Measurements from ENCODE around the gene CNTNAP5.
A peak's percentile ranks its signal among the peaks of the same experiment; 100 is the strongest.

The CNTNAP5 gene

DNA sequence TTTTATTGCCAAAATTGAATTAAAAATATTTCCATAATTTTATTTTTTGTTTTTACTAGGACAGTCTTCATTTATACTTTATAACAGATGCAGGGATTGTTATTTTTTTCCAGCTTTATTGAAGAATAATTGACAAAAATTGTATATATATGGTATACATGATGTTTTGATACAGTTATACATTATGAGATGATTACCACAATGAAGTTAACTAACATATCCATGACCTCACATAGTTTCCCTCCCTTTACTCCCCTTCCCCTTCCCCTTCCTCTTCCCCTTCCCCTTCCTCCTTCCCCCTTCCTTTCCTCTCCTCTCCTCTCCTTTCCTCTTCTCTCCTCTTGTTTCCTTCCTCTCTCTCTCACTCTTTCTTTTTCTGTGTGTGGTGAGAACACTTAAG, 700.1 kb downstream of the CNTNAP5 start:
- DNase-seq: no peak

DNA sequence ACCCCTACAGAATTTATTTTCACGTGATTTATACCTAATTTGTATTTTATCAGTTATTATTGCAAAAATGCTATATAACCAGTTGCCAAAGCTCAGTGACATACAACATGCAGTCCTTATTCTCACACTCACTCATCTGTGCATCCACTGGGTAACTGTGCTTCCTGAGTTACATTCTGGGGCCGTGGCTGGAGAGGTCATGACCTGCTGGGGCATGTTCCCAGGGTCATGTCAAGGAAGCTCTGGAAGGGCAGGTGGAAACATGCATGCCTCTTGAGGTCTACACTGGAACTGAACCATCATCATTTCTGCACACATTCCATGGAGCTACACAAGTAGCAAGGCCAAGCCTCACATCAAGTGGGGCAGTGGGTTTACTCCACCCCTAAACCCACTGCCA, 715.5 kb downstream of the CNTNAP5 start:
- DNase-seq: no peak

DNA sequence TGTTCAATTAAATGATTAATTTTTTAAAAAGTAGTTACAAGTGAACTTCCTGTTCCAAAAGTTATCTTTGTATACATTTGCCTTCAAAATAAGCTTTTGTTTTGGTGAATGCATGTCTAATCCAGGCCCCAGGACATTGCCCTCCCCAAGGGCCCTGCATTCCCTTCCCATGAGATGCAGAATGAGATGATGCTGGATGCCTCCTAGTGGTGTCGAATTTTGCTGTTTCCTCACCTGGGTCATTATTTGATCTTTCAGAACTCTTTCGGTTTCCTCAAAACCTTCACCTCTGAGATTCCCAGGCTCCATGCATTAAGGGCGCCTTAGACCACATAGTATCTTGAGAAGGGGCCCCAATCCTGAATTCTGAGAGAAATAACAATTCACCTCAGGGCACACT, 728.8 kb downstream of the CNTNAP5 start:
- DNase-seq: no peak

DNA sequence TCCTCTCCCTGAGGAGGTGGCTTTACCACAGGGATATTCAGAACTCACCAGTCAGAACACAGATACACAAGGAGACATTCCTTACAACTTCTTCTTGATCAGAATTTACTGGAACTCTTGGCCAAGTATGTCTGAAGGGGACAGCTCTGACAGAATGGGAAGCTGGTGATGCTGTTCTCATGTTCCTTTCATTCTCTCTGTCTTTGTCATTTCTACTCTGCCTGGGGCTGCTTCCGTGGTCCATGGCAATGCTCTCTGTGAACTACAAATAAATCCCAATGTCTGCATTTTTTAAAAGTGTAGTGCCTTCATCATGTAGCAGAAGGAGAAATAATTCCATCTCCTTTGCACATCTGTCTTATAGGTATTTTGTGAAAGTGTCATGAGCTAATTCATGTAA, 730.3 kb downstream of the CNTNAP5 start:
- no peak for DNase-seq

DNA sequence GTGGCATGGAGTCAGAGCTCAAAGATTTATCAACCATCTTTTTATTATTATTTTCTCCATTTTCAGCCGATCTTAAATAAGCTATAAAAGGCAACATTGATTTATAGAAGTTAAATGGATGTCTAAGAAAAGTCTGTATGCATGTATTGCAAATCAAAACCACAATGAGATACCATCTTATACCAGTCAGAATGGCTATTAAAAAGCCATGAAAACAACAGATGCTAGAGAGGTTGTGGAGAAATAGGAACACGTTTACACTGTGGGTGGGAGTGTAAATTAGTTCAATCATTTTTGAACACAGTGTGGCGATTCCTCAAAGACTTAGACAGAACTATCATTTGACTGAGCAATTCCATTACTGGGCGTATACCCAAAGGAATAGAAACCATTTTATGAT, 731.0 kb downstream of the CNTNAP5 start:
- no peak for DNase-seq

DNA sequence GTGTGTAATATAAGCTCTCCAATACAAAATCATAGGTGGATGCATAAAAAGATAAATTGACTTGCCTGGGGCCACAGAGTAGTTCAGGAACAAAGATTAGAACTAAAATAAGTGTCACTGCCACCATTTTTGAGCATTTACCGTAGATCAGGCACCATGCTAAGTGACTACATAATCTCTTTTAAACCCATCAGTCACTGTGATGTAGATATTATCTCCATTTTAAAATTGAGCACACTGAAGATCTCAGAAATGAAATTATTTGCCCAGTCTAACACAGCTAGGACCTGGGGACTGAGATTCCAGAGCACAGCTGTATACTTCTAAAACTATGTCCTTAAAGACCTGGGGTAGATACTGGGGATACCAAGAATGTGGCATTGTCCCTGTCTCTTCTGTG, 737.3 kb downstream of the CNTNAP5 start:
- no peak for DNase-seq

DNA sequence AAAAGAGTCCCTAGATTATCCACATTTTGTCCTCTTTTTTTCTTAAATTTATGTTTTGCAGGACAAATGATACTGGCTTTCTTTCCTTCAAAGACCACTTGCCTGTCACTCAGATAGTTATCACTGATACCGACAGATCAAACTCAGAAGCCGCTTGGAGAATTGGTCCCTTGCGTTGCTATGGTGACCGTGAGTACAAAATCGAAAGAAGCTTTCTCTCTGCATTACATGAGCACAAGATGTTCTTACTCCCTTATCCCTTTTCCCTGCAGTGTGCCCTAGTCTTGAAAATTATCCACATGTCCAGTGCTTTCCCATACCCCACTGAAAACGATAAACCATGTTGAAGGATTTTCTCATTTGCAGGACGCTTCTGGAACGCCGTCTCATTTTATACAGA, 738.5 kb downstream of the CNTNAP5 start:
- DNase-seq: no peak

DNA sequence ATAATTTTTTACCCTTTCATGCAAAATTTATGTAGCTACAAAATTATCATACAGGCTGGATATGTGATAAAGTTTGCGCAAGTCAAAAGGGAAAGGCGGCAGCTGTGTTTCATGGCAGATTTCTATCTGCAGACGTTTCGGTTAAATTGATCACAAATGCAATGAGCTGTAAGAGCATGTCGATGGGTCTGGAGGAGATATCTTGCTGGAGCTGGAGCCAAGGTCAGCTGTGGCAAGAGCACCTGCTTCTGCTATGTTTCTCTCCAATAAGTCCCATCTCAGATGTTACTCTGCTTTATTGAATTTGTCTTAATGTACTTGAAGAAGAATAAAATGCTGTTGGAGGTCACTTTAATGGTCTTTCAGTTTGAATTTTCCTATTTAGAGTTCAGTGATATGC, 749.7 kb downstream of the CNTNAP5 start:
- no peak for DNase-seq

DNA sequence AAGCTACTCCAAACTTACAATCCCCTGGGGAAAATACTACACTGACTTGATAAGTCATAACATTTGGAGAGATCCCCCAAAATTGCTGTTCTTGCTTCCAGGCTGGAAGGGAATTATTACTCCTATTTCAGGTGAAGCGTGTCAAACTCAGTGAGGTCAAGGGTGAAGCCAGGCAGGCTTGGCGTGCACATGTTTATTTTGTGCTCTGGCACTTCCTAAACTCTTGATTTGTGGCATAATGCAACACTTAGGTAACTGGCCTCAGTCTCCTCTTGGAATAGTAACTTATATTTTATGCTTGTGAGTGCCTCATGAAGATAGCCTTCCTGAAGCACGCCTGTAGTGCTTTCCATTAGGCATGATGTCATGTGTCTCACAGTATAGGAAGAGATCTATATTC, 751.2 kb downstream of the CNTNAP5 start:
- no peak for DNase-seq

DNA sequence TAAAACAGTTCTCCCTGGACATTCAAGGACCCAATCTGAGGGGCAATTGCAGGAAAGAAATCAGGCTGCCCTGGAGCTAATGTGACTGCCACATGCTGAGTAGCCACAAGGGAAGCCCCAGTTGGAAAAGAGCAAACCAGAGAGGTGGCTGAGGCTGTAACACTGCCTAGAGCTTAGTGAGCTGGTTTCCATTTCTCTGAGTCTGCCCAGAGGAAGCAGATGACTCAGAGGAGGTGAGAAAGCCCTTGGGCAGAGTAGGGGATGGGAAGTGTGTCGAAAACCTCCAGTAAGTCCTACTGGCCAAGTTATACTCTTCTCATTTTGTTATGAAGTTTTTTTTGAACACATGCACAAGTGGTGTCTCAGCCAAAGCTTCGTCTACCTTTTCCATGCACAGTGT, 753.0 kb downstream of the CNTNAP5 start:
- DNase-seq: no peak

DNA sequence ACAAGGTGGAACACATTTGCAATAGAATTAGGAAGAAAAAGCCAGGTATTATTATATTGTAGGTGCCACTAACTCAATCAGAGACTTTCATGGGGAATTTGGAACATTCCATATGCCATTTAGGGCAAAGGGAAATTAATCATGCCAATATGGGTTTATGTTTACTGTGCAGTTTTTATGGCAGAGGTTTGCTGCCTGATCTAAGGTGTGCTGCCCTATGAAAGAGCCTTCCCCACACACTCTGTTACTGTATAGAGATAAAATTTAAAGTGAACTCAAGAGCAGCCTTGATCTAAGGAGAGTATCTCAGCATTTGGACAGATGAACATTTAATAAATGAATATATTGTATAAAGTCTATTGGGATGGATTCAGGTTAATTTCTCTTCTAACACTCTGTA, 771.6 kb downstream of the CNTNAP5 start:
- no peak for DNase-seq

DNA sequence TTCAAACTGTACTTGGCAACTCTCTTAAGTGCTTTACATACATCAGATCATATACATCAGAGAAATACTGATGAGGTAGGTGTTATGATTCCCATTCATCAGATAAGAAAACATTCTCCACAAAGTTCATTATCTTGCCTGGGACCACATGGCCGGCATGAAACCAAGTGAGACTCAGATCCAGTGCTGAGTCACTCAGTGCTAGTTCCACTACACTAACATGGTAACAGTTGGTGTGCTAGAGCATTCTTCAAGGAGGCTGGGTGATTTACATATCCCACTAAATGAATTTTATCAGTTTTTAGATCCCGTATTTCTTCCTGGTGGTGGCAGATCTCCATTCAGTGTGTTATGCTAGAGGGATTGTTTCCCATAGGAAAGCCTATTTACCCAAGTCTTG, 772.0 kb downstream of the CNTNAP5 start:
- DNase-seq: no peak

DNA sequence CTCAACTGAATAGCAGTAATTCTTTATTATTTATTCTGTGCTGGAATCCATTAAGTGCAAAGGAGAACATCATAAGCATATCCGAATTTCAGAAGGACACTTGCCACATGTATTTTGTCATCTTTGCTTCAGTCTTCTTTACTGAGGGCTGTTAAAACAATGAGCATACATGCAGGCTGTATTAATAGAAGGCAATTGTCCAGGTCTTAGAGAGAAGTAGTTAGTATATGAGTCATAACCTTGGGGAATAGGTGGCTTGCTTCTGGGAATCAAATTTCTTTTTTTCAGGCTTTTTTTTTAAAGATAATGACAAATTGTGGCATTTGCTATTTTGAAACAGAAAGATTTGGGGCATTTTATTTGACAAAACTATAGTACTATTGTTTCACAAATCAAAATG, 773.5 kb downstream of the CNTNAP5 start:
- no peak for DNase-seq

DNA sequence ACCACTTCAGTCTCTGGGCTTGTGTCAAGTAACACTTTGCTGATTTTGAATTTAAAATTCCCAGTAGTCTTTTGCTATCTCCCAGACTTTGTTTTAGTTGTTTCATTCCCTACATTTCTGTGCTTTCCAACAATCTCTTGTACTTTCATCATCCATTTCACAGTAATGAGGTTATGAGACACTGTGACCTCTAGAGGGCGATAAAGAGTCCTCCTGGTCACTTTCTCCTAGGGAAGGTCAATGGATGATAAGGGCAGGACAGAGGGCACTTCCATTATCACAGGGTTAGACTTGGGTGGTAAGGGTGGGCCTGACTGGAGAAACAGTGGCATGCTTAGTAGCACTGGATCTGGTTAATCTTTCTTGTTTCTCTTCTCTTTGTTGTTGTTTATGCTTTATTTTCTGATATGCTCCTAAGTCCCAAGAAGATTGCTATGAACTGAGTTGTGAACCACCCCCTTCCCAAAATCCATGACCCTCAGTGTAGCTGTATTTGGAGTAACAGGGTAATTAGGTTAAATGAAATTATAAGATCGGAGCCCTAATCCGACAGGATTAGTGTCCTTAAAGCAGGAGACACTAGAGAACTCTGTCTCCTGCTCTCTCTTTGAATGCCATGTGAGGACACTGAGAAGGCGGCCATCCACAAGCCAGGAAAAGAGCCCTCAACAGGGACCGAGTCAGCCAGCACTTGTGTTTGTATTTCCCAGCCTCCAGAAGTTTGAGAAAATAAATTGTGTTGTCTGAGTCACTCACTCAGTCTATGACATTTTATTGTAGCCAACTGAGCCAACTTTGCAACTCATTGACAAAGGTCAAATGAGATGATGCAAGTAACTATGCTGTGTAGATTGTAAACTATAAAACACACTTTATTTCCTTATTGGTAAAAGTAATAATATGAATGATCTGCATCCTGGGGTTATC, 779.2 kb downstream of the CNTNAP5 start:
- DNase-seq: peak; percentile 19

DNA sequence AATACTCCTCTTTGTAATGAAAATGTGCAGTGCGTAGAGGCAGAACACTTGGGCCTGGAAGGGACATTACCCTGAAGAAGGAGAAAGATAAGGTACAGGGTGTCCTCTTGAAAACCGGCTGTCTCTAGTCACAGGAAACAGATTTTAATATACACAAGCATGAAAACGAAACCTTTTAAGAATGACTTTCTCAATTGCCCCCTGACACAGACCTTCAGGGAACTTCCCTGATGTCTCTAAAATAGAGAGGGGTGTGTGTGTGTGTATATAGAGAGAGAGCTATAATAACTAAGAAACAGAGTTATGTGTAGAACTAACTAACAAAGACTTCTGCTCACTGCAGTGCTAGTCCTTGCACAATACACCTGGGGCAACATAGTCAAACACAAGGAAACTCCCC, 780.0 kb downstream of the CNTNAP5 start:
- no peak for DNase-seq

DNA sequence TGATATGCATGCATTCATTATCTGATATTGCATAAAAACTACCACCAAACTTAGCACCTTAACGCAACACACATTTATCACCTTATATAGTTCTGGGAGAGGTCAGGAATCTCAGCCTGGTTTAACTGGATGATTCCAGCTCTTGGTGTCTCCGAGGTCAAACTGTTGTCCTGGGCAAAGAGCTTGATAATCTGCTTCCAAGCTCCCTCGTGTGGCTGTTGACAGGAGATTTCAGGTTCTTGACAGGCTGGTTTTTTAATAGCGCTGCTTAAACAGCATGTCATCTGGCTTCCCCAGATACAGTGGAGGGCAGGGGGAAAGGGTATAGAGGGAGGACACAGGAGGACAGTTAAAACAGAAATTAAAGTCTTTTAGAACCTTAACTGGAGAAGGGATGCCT, 785.0 kb downstream of the CNTNAP5 start:
- DNase-seq: no peak

DNA sequence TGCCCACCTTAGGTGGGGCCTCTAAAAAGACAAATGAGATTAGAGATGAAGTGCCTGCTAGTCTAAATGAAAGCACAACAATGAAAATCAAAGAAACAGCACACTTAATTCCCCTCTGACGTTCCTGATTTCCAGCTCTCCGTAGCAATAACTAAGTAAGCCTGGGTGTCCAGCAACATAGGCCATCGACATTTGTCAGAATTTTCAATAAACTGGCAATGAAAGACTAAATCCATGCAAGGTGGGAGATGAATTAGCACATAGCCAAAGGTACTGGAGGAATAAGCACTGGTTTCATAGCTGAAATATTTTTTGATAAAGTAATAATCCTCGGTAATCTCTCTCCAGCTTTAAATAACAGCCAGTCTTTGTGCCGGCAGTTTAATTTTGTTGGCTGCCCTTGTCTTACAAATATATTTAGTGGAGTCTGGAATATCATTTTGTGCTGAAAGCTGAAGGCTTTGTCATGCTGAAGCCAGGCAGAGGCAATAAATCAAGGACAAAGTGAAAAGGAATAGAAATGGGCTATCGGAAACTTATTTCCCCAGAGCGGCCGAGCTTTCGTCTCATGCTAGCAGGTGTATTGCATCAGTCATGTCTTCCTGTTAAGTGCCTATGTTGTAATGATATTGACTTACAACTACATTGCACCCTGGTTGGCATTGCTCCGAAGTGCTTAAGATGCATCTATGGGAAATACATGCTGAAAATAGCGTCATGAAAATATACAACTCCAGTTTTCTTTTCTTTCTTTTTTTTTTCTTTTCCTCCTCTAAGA, 790.1 kb downstream of the CNTNAP5 start:
- no peak for DNase-seq

DNA sequence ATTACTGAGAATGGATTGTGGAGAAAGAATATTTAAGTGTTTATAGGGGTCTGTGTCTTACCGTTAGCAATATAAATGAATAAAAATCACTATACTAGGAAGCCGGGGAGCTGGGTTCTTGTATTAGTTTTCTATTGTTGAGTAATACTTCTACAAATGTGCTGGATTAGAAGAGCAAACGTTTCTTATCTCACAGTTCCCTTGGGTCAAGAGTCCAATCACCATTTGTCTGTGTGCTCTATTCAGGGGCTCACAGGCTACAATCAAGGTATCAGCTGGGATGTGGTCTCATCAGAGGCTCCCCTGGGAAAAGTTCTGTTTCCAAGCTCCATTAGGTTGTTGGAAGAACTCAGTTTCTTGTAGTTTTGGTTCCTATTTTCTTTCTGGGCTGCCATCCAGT, 790.9 kb downstream of the CNTNAP5 start:
- DNase-seq: no peak

DNA sequence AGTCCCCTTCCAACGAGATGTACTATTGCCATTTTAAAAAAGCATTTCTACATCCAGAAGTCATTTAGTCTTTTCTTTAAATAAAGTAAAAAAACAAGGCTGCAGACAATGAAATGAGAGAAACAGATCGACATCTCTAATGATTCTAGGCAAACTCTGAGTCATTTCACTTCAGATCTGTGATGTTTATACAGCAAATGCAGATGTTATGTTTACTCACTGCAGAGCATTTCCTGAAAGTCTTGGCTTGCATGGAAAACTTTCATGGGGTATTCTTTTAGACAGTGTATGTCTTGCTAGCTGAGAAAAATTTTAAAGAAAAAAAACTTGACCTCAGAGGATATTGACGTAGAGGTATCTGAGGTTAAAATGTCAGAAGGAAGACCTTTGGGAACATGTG, 797.4 kb downstream of the CNTNAP5 start:
- no peak for DNase-seq

DNA sequence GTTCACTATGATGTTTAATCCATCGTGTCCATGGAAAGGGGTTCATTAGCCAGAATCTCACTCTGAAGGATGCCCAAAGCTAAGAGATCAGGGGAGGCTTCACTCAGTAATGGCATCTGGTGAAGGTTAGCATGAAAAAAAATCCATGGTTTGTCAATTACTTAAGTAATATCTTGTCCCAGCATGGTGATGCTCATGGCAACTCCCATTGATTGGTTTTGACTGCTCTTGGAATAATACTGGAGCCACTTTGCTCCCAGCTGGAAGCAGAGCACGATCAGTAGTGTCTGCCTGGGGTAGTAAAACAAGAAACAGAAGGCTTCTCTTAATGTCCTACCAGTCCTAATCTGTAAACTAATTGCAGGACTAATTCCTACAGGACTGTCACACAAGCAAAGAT, 799.4 kb downstream of the CNTNAP5 start:
- DNase-seq: no peak

DNA sequence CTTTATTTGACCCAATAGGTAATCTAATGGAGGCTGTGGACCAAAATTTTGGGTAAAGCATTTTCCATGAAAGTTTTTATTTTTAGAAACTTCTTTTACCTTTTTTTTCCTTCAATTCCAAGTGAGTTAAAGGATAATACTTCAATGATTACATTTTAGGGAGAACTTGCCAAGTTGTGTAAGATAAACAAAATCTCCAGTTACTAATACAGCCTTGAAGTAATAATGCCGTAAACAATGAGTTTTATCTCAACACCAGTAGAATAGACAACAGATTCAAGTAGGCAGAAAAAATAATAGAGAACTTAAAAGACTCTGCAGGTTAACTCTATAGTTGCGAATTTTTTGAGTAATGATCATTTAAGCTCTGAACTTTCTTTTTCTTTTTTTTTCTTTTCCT, 807.4 kb downstream of the CNTNAP5 start:
- DNase-seq: no peak

DNA sequence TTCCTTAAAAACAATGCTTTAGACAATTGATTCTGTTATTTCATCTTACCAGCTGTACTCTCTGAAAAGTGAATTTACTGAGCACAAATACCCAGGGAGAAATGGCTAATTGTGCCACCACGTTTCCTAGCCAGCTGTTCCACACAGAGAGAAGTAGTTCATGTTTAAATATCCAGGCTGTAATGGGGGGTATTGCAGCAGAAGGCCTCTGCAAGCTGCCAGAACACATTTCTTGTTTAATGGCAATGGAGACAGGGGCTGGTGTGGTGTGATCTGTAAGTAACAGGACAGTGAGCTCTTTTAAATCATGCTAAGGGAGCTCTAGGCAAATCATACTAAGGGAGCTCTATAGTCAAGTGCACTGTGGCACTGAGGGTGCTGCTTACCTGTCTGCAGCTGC, 809.2 kb downstream of the CNTNAP5 start:
- no peak for DNase-seq

DNA sequence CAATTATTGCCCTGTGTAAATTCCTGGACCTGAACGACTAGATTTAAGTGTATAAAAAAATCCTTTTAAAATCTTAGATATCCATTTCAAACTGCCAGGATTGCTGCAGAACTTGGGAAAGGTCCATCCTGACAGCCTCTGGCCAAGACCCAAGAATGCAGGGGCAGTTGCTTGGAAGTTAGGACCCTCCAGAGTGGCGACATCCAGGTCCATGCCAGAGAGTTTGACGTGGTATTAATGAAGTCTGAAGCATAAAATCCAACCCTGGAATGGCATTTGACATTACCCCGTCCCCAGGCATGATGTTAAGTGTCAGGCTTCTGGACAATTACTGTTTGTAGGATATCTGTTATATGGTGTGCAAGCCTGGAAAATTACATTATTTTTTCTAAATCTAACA, 810.2 kb downstream of the CNTNAP5 start:
- DNase-seq: no peak

DNA sequence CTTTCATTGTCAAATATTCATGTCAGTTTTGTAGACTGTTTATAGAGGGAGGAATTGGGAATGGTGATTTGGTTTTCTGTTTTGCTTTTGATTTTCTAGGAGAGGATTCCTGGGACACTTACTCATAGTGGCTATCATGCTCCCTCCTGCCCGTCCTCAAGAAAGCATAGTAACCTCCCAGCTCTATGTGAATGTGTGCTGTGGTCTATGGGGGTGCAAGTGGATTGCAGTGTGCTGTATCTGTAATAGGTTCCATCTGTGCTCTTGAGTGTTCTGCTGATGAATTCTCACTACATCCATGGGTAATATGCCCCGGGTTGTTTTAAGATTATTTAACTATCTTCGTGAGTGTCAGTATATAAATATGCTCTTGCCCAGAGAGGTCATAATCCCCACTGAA, 811.3 kb downstream of the CNTNAP5 start:
- DNase-seq: no peak
